Measurements from ENCODE around the gene ZNF808.
"Not testable (repeated sequence)": the region's sequence is repeated elsewhere in the genome, so short reads cannot be mapped to it uniquely, and the experiment has no call there.

Gene ZNF808

DNA sequence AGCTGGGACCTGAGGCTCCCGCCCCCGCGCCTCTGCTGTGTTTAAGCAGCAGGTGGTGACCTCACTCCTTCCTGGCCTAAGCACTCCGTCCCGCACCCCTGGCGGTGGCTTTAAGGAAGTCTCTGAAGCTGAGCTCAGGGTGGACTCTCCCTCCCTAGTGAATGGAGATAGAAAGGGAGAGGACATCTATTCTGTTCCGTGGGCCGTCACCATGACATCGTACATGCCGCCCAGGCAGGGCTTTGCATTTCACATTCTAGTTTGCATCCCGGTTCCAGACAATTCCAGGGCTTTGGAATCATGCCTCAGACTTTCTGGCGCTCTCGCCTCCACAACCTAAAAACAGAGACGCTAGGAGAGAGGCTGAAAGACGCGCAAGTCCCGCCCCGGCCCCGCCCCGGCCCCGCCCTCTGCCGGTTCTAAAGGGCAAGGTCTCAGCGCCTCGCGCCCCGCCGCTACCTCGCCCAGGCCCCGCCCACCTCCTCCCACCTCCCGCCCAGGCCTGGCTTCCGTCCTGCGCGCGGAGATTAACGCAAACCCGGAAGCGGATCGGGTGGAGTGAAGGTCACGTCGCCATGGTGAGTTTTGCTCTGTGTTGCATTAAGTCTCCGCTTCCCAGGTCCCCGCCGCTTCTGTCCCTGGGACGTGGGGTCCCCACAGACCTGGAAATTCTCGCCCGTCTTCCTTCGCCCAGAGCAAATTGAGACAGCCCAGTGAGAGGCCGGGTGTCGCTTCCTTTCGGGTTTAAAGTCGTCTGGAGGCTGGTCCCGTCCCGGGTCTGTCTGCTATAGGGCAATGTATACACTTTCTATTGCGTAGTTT, at the start of gene ZNF808:
ZNF808 (plus strand) TSS at position 535 of the 822 bp plus-strand sequence. CDS start 15,617 bp downstream, outside the sequence.
- peak; percentile 94 for DNase-seq (ENCODE audit: low spot score)

DNA sequence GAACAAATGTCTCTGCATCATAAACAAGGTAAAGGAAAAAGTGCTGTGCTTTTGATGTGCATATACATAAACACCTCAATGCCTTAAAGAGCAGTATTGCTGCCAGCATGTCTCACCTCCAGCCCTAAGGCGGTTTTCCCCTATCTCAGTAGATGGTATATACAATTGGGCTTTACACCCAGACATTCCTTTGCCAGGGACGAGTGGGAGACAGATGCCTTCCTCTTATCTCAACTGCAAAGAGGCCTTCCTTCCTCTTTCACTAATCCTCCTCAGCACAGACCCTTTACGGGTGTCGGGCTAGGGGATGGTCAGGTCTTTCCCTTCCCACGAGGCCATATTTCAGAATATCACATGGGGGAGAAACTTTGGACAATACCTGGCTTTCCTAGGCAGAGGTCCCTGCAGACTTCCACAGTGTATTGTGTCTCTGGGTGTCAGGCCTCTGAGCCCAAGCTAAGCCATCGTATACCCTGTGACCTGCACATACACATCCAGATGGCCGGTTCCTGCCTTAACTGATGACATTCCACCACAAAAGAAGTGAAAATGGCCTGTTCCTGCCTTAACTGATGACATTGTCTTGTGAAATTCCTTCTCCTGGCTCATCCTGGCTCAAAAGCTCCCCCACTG, 43.2 kb upstream of the ZNF808 start:
- not testable (repeated sequence) for DNase-seq (ENCODE audit: low spot score)

DNA sequence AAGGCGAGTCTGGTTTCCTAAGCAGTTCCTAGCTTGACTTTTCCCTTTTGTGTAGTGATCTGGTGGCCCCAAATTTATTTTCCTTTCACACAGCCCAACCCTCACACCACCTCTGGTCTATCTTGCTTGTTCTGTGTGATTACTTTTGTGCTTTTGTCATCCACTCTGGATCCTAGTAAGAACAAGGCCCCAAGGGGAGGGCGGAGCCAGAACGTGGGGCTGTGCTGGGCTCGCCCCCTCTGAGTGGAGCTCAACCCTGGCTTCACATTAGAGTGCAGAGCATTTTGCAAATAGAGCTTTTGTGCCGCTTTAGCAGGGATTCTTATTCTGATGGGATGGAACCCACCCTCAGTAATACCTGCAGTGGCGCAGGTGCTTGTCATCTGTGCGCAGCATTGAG, 42.4 kb upstream of the ZNF808 start:
- not testable (repeated sequence) for DNase-seq (ENCODE audit: low spot score)

DNA sequence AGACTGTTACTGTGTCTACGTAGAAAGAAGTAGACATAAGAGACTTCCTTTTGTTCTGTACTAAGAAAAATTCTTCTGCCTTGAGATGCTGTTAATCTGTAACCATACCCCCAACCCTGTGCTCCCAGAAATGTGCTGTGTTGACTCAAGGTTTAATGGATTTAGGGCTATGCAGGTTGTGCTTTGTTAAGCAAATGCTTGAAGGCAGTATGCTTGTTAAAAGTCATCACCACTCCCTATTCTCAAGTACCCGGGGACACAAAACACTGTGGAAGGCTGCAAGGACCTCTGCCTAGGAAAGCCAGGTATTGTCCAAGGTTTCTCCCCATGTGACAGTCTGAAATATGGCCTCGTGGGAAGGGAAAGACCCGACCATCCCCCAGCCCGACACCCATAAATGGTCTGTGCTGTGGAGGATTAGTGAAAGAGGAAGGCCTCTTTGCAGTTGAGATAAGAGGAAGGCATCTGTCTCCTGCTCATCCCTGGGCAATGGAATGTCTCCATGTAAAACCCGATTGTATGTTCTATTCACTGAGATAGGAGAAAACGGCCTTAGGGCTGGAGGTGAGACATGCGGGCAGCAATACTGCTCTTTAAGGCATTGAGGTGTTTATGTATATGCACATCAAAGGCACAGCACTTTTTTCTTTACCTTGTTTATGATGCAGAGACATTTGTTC, 41.8 kb upstream of the ZNF808 start:
- DNase-seq (ENCODE audit: low spot score): not testable (repeated sequence)

DNA sequence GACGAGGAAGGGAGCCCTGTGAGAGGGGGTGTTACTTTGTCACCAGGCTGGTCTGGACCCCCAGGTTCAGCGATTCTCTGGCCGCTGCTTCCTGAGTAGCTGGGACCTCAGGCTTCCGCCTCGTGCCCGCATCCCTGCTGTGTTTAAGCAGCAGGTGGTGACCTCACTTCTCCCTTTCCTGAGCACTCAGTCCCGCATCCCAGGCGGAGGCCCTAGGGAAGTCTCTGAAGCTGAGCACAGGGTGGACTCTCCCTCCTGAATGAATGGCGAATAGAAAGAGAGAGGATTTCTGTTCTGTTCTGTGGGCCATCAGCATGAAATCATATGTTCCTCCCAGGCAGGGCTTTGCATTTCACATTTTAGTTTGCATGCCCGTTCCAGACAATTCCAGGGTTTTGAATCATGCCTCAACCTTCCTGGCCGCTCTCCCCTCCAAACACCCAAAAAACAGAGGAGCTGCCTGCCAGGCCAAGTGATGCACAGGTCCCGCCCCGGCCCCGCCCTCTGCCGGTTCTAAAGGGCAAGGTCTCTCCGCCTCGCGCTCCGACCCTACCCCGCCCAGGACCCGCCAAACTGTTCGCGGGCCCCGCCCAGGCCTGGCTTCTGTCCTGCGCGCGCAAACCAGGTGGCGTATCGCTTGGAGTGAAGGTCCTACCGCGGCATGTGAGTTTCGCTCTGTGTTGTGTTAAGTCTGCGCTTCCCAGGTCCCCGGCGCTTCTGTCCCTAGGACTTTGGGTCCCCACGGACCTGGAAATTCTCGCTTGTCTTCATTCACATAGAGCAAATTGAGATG, 35.1 kb upstream of the ZNF808 start:
- peak; percentile 29 for DNase-seq (ENCODE audit: low spot score)

DNA sequence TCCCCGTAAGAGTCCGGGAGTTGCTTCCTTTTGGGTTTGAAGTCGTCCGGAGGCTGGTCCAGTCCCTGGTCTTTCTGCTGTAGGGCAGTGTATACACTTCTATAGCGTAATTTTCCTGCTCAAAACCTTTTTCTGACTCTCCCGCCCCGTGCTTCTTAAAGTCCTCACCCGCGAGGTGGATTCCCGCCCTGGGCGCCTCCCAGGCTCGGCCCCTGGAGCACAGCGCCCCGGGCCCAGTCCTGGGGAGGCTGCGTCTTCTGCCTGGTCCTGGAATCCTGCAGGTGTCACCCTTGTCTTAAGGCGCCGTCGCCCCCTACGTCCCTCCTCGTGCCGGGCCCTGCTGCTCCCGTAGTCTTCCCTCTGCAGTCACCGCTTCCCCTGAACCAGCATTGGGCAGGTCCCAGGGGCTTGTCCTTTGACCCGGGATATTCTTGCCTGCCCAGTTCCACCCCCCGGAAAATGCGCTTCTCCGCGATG, 34.4 kb upstream of the ZNF808 start:
- peak; percentile 10 for DNase-seq (ENCODE audit: low spot score)

- no peak for DNase-seq (ENCODE audit: low spot score)
Measured at GRCh38 chr19:52494518-52494917, 33.0 kb upstream of the ZNF808 start.

DNA sequence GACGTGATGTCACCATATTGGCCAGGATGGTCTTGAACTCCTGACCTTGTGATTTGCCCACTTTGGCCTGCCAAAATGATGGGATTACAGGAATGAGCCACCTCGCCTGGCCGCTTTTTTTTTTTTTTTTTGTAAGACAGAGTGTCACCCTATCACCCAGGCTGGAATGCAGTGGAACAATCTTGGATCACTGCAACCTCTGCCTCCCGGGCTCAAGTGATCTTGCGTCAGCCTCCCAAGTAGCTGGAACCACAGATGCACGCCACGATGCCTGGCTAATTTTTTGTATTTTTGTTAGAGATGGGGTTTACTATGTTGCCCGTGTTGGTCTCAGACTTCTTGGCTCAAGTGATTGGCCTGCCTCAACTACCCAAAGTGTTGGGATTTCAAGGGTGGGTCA, 28.9 kb upstream of the ZNF808 start:
- DNase-seq (ENCODE audit: low spot score): no peak

DNA sequence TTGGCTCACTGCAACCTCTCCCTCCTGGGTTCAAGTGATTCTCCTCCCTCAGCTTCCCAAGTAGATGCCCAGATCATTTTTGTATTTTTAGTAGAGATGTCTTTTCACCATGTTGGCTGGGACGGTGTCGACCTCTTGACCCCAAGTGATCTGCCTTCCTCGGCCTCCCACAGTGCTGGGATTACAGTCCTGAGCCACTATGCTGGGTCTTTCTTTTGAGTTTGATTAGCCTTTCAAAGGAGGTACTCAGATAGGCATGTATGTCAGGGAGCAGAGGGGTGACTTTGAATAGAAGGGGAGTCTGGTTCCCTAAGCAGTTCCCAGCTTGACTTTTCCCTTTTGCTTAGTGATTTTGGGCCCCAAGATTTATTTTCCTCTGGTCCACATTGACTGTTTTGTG, 27.0 kb upstream of the ZNF808 start:
- not testable (repeated sequence) for DNase-seq (ENCODE audit: low spot score)

GRCh38 chr19:52500991-52501390, 26.5 kb upstream of the ZNF808 start:
- DNase-seq (ENCODE audit: low spot score): not testable (repeated sequence)

DNA sequence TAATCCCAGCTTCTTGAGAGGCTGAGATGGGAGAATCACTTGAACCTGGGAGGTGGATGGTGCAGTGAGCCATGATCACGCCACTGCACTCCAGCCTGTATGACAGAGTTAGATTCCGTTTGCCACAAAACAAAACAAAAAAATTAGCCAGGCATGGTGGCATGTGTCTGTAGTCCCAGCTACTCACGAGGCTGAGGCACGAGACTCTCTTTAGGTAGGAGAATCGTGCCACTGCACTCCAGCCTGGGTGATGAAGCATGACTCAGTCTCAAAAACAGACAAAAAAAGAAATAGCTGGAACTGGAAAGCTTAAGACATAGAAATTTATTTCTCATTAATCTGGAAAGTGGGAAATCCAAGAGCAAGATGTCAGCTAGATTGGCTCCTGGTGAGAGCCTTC, 20.2 kb upstream of the ZNF808 start:
- DNase-seq (ENCODE audit: low spot score): no peak

- no peak for DNase-seq (ENCODE audit: low spot score)
Measured at GRCh38 chr19:52516191-52516590, 11.3 kb upstream of the ZNF808 start.

GRCh38 chr19:52518646-52519045, 8.8 kb upstream of the ZNF808 start:
- no peak for DNase-seq (ENCODE audit: low spot score)

DNA sequence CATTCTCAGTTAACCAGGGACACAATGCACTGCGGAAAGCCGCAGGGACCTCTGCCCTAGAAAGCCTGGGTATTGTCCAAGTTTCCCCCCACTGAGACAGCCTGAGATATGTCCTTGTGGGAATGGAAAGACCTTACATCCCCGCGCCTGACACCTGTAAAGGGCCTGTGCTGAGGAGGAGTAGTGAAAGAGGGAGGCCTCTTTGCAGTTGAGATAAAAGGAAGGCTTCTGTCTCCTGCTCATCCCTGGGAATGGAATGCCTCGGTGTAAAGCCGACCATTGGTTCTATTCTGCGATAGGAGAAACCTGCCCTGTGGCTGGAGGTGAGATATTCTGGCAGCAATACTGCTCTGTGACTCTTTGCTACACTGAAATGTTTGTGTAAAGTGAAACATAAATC, 8.3 kb upstream of the ZNF808 start:
- DNase-seq (ENCODE audit: low spot score): not testable (repeated sequence)

DNA sequence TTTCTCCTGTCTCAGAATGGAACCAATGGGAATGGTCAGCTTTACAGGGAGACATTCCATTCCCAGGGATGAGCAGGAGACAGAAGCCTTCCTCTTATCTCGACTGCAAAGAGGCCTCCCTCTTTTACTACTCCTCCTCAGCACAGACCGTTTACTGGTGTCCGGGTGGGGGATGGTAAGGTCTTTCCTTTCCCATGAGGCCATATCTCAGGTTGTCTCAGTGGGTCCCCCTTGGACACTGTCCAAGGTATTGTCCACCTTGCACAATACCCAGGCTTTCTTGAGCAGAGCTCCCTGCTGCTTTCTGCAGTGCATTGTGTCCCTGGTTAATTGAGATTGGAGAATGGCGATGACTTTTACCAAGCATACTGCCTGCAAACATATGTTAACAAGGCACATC, 7.5 kb upstream of the ZNF808 start:
- DNase-seq (ENCODE audit: low spot score): no peak

GRCh38 chr19:52522551-52522950, 4.9 kb upstream of the ZNF808 start:
- DNase-seq (ENCODE audit: low spot score): no peak

DNA sequence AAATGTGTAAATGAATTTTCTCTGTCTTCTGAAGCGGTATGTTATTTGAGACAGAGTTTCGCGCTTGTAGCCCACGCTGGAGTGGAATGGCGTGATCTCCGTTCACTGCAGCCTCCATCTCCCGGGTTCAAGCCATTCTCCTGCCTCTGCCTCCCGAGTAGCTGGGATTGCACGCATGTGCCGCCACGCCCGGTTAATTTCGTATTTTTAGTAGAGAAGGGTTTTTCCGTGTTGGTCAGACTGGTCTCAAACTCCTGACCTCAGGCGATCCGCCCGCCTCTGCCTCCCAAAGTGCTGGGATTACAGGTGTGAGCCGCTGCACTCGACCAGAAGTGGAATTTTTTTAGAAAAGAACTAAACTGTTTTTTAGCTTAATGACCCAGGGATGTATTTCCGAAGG, 3.4 kb upstream of the ZNF808 start:
- DNase-seq (ENCODE audit: low spot score): no peak

GRCh38 chr19:52527956-52528351, 486 bp downstream of the ZNF808 start:
- no peak for DNase-seq (ENCODE audit: low spot score)

DNA sequence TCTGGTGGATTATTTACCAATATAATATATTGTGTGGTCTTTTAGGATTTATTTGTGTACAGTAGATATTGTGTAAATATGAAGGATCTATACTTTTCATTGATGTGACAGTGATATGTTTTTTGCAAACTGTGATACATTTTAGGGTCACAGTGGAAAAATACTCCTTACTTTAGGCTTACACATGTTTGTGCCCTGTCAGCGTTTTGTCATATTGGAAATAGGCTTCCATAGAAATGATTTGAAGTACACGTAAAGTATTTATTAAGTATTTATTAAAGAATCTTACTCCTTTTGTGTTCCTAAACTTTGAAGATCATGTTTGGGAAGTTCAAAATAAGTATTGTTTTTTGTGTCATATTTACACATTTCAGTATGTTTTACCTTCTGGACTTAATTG, 5.0 kb downstream of the ZNF808 start:
- DNase-seq (ENCODE audit: low spot score): no peak

- DNase-seq (ENCODE audit: low spot score): no peak
Measured at GRCh38 chr19:52533901-52534300, 6.4 kb downstream of the ZNF808 start.

DNA sequence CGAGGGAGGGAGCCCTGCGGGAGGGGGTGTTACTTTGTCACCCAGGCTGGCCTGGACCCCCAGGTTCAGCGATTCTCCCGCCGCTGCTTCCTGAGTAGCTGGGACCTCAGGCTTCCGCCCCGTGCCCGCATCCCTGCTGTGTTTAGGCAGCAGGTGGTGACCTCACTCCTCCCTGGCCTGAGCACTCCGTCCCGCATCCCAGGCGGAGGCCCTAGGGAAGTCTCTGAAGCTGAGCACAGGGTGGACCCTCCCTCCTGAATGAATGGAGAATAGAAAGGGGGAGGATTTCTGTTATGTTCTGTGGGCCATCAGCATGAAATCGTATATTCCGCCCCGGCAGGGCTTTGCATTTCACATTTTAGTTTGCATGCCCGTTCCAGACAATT, 7.9 kb downstream of the ZNF808 start:
- DNase-seq (ENCODE audit: low spot score): not testable (repeated sequence)
